Mesenchymal stem cell (in vitro differentiated cells and primary cell): ENCODE data around the gene GULP1.
A peak's percentile ranks its signal among the peaks of the same experiment; 100 is the strongest.

ENCODE experiments used
- DNase-seq: peaks from one replicate; pipeline ENCODE4 v3.0.0-alpha.2; 2013
- H2AFZ ChIP-seq: one replicate; pipeline ENCODE4 v1.6.1; 2013; ENCODE audit warnings: low read depth, mild to moderate bottlenecking, control low read depth, inconsistent platforms, low read length, moderate library complexity
- H2AK5ac ChIP-seq: 2 replicates; pipeline ENCODE4 v1.6.1; 2013; ENCODE audit warnings: low read length, moderate library complexity, mild to moderate bottlenecking, inconsistent platforms; ENCODE audit not compliant: severe bottlenecking
- H2BK120ac ChIP-seq: one replicate; pipeline ENCODE4 v1.6.1; 2013; ENCODE audit warnings: low read depth, mild to moderate bottlenecking, inconsistent platforms, low read length, moderate library complexity
- H2BK12ac ChIP-seq, 2 experiments: one replicate each; pipeline ENCODE4 v1.6.1; 2013; ENCODE audit warnings: inconsistent platforms in 2 of 2, low read length in 2 of 2, mild to moderate bottlenecking in 2 of 2, moderate library complexity in 2 of 2, control low read depth in 1 of 2
- H2BK15ac ChIP-seq: one replicate; pipeline ENCODE4 v1.6.1; 2013; ENCODE audit warnings: mild to moderate bottlenecking, low read depth, inconsistent platforms; ENCODE audit not compliant: poor library complexity, severe bottlenecking
- H2BK5ac ChIP-seq: 2 replicates; pipeline ENCODE4 v1.6.1; 2013; ENCODE audit warnings: low read depth, mild to moderate bottlenecking, low read length, control low read depth, inconsistent platforms; ENCODE audit not compliant: poor library complexity, severe bottlenecking
- H3K14ac ChIP-seq, 2 experiments: one replicate each; pipeline ENCODE4 v1.6.1; 2013; ENCODE audit warnings: inconsistent platforms in 2 of 2, low read length in 2 of 2, control low read depth in 1 of 2, mild to moderate bottlenecking in 1 of 2, moderate library complexity in 1 of 2
- H3K18ac ChIP-seq, 2 experiments: one replicate each; pipeline ENCODE4 v1.6.1; 2013; ENCODE audit warnings: inconsistent platforms in 2 of 2, low read length in 2 of 2, control low read depth in 1 of 2, low read depth in 1 of 2, mild to moderate bottlenecking in 1 of 2
- H3K23ac ChIP-seq, 2 experiments: one replicate each; pipeline ENCODE4 v1.6.1; 2013; ENCODE audit warnings: inconsistent platforms in 2 of 2, low read length in 2 of 2, mild to moderate bottlenecking in 2 of 2, moderate library complexity in 2 of 2, control low read depth in 1 of 2
- H3K27ac ChIP-seq: 2 replicates; pipeline ENCODE4 v1.5.1; 2013; ENCODE audit warnings: mild to moderate bottlenecking, moderate library complexity, low read length, control low read depth, inconsistent platforms; ENCODE audit not compliant: poor library complexity, severe bottlenecking
- H3K27me3 ChIP-seq, 2 experiments: 2 replicates each; pipeline versions ENCODE4 v1.6.1 to v1.7.0; 2013; ENCODE audit warnings: low read length in 2 of 2, mild to moderate bottlenecking in 2 of 2, moderate library complexity in 2 of 2, control low read depth in 1 of 2, inconsistent platforms in 1 of 2; ENCODE audit not compliant: control insufficient read depth in 1 of 2, insufficient read depth in 1 of 2
- H3K36me3 ChIP-seq, 2 experiments: 2 replicates each; pipeline versions ENCODE4 v1.6.1 to v1.7.0; 2013; ENCODE audit warnings: low read length in 2 of 2, control low read depth in 1 of 2, inconsistent platforms in 1 of 2, low read depth in 1 of 2, mild to moderate bottlenecking in 1 of 2; ENCODE audit not compliant: insufficient read depth in 2 of 2, control insufficient read depth in 1 of 2
- H3K4ac ChIP-seq, 2 experiments: one replicate each; pipeline ENCODE4 v1.6.1; 2013; ENCODE audit warnings: inconsistent platforms in 2 of 2, low read length in 2 of 2, mild to moderate bottlenecking in 2 of 2, moderate library complexity in 2 of 2, control low read depth in 1 of 2, low read depth in 1 of 2
- H3K4me1 ChIP-seq: 2 replicates; pipeline ENCODE4 v1.6.1; 2013; ENCODE audit warnings: low read depth, low read length, control low read depth; ENCODE audit not compliant: control insufficient read depth, insufficient read depth
- H3K4me2 ChIP-seq: 2 replicates; pipeline ENCODE4 v1.6.1; 2013; ENCODE audit warnings: low read length, mild to moderate bottlenecking, inconsistent platforms; ENCODE audit not compliant: poor library complexity, severe bottlenecking
- H3K4me3 ChIP-seq, 2 experiments: 2 replicates each; pipeline versions ENCODE4 v1.5.1 to v1.7.0; 2013; ENCODE audit warnings: low read length in 2 of 2, mild to moderate bottlenecking in 2 of 2, control low read depth in 1 of 2, low read depth in 1 of 2; ENCODE audit not compliant: insufficient read depth in 1 of 2
- H3K79me1 ChIP-seq: replicated peaks from 2 replicates; pipeline ENCODE4 v1.6.1; 2013; ENCODE audit warnings: mild to moderate bottlenecking, control low read depth, low read length, inconsistent platforms; ENCODE audit not compliant: poor library complexity, severe bottlenecking
- H3K9ac ChIP-seq: 2 replicates; pipeline ENCODE4 v1.7.0; 2013; ENCODE audit warnings: mild to moderate bottlenecking, low read length, moderate library complexity
- H3K9me3 ChIP-seq: 2 replicates; pipeline ENCODE4 v1.7.0; 2013; ENCODE audit warnings: mild to moderate bottlenecking, low read length; ENCODE audit not compliant: control insufficient read depth
- H4K8ac ChIP-seq: one replicate; pipeline ENCODE4 v1.6.1; 2013; ENCODE audit warnings: inconsistent platforms, mild to moderate bottlenecking, low read length, moderate library complexity
- H4K91ac ChIP-seq: one replicate; pipeline ENCODE4 v1.6.1; 2013; ENCODE audit warnings: mild to moderate bottlenecking, low read length, inconsistent platforms
- WGBS: methylation state at CpG from one replicate; pipeline ENCODE4 v1.1.7; 2013; ENCODE audit warnings: mixed read lengths; 5-methylcytosine and 5-hydroxymethylcytosine counted together

The GULP1 gene

GRCh38 chr2:188473306-188473705 lies 181.6 kb downstream of the GULP1 start:
- Histone ChIP-seq H2AFZ (no peak overlapping the region), H4K8ac (no peak overlapping the region), H3K36me3 (peaks cover 0 to 4% of the 10 kb centered on the region in 2 experiments), H2AK5ac (peak overlapping the region; percentile 43), H3K18ac (no peak overlapping the region), H3K79me1 (peaks cover 15% of the 10 kb centered on the region), H3K4me1 (peaks cover 1% of the 10 kb centered on the region), H3K14ac (no peak overlapping the region), H3K4me3 (no peak overlapping the region), H2BK120ac (no peak overlapping the region), H2BK5ac (no peak overlapping the region), H2BK12ac (peak overlapping the region in 1 of 2 experiments; percentile 39), H3K4ac (no peak overlapping the region), H2BK15ac (no peak overlapping the region), H3K9me3 (peaks cover 5% of the 10 kb centered on the region), H3K23ac (no peak overlapping the region), H3K27me3 (no peaks in the 10 kb centered on the region), H4K91ac (no peak overlapping the region), H3K4me2 (no peak overlapping the region), H3K9ac (no peak overlapping the region), H3K27ac (no peak overlapping the region)
- DNase-seq, result no peak
- 93% methylated on average over 3 of the region's 3 CpGs for WGBS

- Histone ChIP-seq H2BK120ac (no peak overlapping the region), H2BK5ac (no peak overlapping the region), H2AK5ac (peak overlapping the region; percentile 78), H3K27me3 (no peaks in the 10 kb centered on the region), H3K18ac (no peak overlapping the region), H3K4me1 (peaks cover 1% of the 10 kb centered on the region), H3K4me2 (no peak overlapping the region), H3K36me3 (peaks cover 0 to 4% of the 10 kb centered on the region in 2 experiments), H3K14ac (no peak overlapping the region), H3K79me1 (peaks cover 15% of the 10 kb centered on the region), H2BK15ac (no peak overlapping the region), H3K9me3 (peaks cover 5% of the 10 kb centered on the region), H4K91ac (no peak overlapping the region), H3K4me3 (no peak overlapping the region), H4K8ac (no peak overlapping the region), H2BK12ac (no peak overlapping the region), H3K23ac (no peak overlapping the region), H3K4ac (no peak overlapping the region), H2AFZ (no peak overlapping the region), H3K9ac (no peak overlapping the region), H3K27ac (no peak overlapping the region)
- 92% methylated on average over 2 of the region's 2 CpGs for WGBS
- no peak for DNase-seq
Observed at GRCh38 chr2:188474316-188474715, 182.6 kb downstream of the GULP1 start.

DNA sequence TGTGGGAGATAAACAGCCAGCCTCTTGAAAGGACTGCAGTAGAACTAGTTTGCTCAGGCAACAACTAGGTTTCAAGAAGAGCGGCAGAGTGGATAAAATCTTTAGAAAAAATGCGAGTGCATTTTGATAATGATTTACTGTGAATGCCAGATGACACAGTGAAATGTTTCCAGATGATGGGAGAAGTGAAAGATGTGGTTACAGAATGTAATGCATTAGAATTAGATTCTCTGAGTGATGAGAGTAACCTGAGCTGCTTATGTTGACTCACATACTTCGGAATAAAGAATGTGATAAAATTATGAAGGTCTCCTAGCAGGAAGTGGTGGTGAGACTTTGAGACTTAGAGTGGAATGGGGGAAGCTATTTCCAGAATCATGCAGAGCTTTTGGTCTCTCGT lies 184.3 kb downstream of the GULP1 start:
- 84% methylated on average over 4 of the region's 4 CpGs for WGBS
- no peak overlapping the region for H3K9ac ChIP-seq
- no peak overlapping the region for H3K4me3 ChIP-seq
- peak overlapping the region; percentile 97 for H3K27ac ChIP-seq
- H3K36me3 ChIP-seq, result peaks cover 0 to 4% of the 10 kb centered on the region in 2 experiments
- peak overlapping the region; percentile 90 for H2AK5ac ChIP-seq
- no peak overlapping the region for H3K4me2 ChIP-seq
- H4K8ac ChIP-seq, result no peak overlapping the region
- H2BK5ac ChIP-seq, result no peak overlapping the region
- H3K18ac ChIP-seq, result no peak overlapping the region
- no peak overlapping the region for H2BK15ac ChIP-seq
- no peak overlapping the region for H3K14ac ChIP-seq
- no peak overlapping the region for H2AFZ ChIP-seq
- H3K9me3 ChIP-seq, result no peaks in the 10 kb centered on the region
- H3K4ac ChIP-seq, result no peak overlapping the region
- H3K27me3 ChIP-seq, result no peaks in the 10 kb centered on the region
- H4K91ac ChIP-seq, result no peak overlapping the region
- H2BK120ac ChIP-seq, result no peak overlapping the region
- no peak overlapping the region for H3K23ac ChIP-seq
- DNase-seq, result no peak
- H3K4me1 ChIP-seq, result peaks cover 1% of the 10 kb centered on the region
- peaks cover 15% of the 10 kb centered on the region for H3K79me1 ChIP-seq
- H2BK12ac ChIP-seq, result no peak overlapping the region

DNA sequence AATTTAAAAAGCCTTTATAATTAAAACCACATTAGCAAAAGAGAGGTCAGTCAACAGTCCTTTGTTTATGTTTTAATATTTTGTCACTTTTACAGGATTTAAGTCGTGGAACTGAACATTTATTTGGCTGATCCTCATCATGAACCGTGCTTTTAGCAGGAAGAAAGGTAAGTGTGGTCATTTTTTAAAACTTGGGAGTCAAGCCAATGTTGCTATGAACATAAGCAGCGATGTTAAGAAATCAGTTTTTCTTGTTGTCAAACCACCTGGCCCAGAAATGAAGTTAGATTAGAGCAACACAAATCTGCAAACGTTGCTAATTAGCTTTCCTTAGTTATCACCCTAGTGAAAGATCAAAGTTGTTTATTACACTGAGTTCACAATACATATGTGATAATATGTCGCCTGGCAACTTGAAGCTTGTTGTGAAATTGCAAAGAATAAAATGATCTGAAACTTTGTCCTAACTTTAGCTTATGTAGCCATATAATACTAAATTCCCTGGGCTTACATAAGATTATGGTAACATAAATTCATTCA lies 186.0 kb downstream of the GULP1 start:
- H3K36me3 ChIP-seq, result peaks cover 0 to 4% of the 10 kb centered on the region in 2 experiments
- no peak overlapping the region for H2BK15ac ChIP-seq
- no peak overlapping the region for H3K4me3 ChIP-seq
- 72% methylated on average over 4 of the region's 5 CpGs for WGBS
- H3K4me1 ChIP-seq, result peaks cover 1% of the 10 kb centered on the region
- no peak for DNase-seq
- no peak overlapping the region for H2AK5ac ChIP-seq
- peaks cover 15% of the 10 kb centered on the region for H3K79me1 ChIP-seq
- no peak overlapping the region for H2BK5ac ChIP-seq
- H3K23ac ChIP-seq, result no peak overlapping the region
- H3K9ac ChIP-seq, result no peak overlapping the region
- H3K9me3 ChIP-seq, result no peaks in the 10 kb centered on the region
- no peak overlapping the region for H3K27ac ChIP-seq
- H3K27me3 ChIP-seq, result no peaks in the 10 kb centered on the region
- no peak overlapping the region for H2BK120ac ChIP-seq
- H3K18ac ChIP-seq, result no peak overlapping the region
- no peak overlapping the region for H2AFZ ChIP-seq
- no peak overlapping the region for H3K14ac ChIP-seq
- no peak overlapping the region for H3K4ac ChIP-seq
- H3K4me2 ChIP-seq, result no peak overlapping the region
- H2BK12ac ChIP-seq, result no peak overlapping the region
- H4K8ac ChIP-seq, result no peak overlapping the region
- no peak overlapping the region for H4K91ac ChIP-seq
